Measurements from ENCODE around the gene RTF1. TPM values are rescaled to one million over a fixed set of nuclear protein-coding genes. Genes with fewer than 3 reads are reported as not detected.

Gene RTF1
- total RNA-seq, 1 experiment from 2014 or later = 53.9 TPM

DNA sequence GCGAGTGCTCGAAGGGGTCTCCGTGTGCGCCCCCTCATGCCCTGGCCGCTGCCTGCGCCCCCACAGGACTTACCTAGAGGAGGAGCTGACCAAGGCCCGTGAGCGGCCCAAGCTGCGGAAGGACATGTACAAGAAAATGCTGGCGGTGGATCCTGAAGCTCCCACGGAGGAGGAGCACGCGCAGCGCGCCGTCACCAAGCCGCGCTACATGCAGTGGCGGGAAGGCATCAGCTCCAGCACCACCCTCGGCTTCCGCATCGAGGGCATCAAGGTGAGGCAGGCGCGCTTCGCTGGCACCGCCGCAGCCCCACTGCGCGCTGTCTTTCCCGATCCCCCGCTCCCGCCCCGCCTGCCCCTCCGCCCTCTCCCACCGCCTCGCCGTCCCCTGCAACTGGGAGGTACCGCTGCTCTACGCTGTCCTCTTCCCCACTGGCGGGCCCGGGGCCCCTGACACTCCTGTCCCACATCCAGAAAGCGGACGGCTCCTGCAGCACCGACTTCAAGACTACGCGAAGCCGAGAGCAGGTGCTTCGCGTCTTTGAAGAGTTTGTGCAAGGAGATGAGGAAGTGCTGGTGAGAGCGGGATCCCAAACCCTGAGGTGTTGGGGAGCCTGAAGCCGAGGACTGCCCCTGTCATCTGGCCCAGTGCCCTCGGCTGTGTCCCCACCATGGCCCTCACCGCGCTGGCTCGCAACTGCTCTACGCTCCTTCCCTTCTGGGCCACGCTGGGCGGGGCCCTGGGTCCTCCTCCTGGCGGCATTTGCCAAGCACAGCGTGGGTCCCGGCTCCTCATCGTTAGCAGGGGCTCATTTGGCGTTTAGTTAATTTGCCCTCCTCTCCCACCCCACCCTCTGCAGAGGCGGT lies 85.3 kb downstream of the RTF1 start:
- no peaks in the 10 kb centered on the region for H3K27me3 ChIP-seq
- DNase-seq = no peak
- H3K4me1 ChIP-seq = no peaks in the 10 kb centered on the region
- no peak overlapping the region for H3K4me3 ChIP-seq
- no peak overlapping the region for H3K27ac ChIP-seq
- H3K9me3 ChIP-seq (replicated peaks) = no peaks in the 10 kb centered on the region
- peaks cover 4% of the 10 kb centered on the region for H3K36me3 ChIP-seq

DNA sequence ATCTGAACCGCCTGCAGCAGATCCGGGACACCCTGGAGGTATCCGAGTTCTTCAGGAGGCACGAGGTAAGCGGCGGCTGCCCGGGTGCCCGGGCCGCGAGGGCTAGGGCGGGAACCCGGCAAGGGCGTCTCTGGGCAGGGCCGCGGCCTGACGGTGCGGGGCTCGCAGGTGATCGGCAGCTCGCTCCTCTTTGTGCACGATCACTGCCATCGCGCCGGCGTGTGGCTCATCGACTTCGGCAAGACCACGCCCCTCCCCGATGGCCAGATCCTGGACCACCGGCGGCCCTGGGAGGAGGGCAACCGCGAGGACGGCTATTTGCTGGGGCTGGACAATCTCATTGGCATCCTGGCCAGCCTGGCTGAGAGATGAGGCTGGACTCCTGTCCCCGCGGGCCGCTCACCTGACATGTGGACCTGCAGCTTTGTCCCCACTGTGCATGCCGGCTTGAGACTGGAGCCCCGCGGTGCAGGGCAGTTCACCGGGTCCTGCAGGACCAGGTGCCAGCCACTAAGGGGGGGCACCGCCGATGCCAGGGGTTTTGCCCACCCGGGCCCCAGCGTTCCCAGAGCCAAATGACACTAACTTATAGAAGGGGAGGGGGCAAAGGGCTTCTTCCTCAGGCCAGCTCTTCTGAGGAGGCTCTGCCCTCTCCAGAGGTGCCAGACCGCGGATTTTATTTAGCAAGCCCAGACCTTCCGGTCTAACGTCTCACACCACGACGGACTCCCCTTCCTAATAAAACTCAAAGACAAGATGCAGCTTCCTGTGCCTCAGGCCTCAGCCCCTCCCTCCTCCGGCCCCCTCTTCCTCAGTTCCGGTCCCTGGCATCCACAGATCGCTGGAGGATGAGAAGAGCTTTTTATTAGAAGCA lies 86.1 kb downstream of the RTF1 start:
- DNase-seq = no peak
- no peaks in the 10 kb centered on the region for H3K27me3 ChIP-seq

DNA sequence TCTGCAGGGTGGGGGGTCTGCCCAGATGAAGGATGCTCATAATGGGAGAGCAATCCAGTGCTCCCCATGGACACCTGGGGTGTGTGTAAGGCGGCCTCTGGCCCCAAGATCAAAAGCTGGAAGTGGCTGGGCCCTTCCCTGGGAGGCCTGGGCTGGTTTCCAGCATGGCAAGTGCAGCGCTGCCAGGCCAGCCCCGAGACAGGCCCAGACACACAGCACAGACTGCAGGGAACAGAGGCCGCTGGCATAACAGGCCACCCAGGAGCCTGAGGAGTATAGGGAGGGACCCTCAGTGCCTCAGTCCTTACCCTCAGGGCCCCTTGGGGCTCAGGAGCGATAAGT lies 86.7 kb downstream of the RTF1 start:
- Histone ChIP-seq H3K36me3 (peaks cover 4% of the 10 kb centered on the region), H3K4me1 (no peaks in the 10 kb centered on the region), H3K9me3 (replicated peaks) (no peaks in the 10 kb centered on the region), H3K27ac (no peak overlapping the region), H3K4me3 (no peak overlapping the region), H3K27me3 (no peaks in the 10 kb centered on the region)
- DNase-seq = no peak

More for the DNA sequence above, 86.1 kb downstream of the RTF1 start:
- Histone ChIP-seq H3K9me3 (replicated peaks) (no peaks in the 10 kb centered on the region), H3K4me3 (no peak overlapping the region), H3K27ac (no peak overlapping the region), H3K36me3 (peaks cover 4% of the 10 kb centered on the region), H3K4me1 (no peaks in the 10 kb centered on the region)

DNA sequence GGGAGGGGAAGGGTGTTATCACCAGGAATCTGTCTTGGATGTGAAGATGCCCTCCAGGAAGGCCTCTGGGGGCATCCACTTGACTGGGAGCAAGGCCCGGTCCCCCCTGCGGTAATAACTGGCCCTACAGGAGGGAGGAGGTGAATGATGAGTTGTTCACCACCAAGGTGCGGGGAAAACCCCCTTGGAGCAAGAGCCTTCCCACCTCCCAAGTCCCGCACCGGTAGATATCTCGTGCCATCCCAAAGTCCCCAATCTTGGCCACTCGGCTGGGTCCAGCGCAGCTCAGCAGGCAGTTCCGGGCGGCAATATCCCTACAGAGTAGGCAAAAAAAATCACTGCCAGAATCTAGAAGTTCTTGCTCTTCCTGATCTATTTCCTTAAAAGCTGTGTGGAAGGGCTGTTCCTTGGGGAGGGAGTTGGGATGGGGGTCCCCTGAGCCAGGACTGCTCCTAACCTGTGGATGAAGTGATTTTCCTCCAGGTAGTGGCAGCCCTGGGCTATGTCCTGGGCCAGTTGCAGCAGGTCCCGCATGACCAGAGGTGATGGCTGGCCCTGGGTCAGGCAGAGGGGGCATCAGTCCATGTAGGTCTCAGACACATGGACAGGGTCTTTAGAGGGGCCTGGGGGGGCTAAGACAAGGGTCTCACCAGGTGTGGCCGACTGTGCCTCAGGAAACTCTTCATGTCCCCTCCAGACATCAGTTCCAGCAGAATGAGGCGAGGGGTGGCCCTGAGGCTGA lies 88.0 kb downstream of the RTF1 start:
- no peaks in the 10 kb centered on the region for H3K9me3 ChIP-seq (replicated peaks)
- H3K4me1 ChIP-seq = no peaks in the 10 kb centered on the region
- DNase-seq = no peak
- H3K27me3 ChIP-seq = no peaks in the 10 kb centered on the region
- H3K36me3 ChIP-seq = peaks cover 4% of the 10 kb centered on the region
- H3K27ac ChIP-seq = no peak overlapping the region
- H3K4me3 ChIP-seq = no peak overlapping the region

DNA sequence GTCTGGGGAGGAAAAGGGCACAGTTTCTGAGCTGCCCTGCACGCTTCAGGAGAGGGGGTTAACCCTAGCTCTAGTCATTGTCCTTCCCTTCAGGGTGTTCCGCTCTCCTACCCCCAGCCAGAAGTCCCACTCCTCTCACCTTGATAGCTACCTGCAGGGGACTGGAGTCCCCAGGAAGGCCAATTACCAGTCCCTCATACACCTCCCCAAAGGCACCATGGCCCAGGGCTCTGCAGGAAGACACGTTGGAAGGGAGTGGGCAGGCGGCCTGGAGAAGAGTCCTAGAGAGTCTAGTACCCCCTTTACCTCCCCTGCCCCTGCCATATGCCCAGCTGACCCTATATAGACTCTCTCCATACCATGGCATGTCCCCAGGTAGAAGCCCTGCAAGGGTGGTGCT lies 88.9 kb downstream of the RTF1 start:
- Histone ChIP-seq H3K4me3 (no peak overlapping the region), H3K27ac (no peak overlapping the region), H3K9me3 (replicated peaks) (no peaks in the 10 kb centered on the region), H3K27me3 (no peaks in the 10 kb centered on the region), H3K4me1 (no peaks in the 10 kb centered on the region), H3K36me3 (peaks cover 4% of the 10 kb centered on the region)
- no peak for DNase-seq

DNA sequence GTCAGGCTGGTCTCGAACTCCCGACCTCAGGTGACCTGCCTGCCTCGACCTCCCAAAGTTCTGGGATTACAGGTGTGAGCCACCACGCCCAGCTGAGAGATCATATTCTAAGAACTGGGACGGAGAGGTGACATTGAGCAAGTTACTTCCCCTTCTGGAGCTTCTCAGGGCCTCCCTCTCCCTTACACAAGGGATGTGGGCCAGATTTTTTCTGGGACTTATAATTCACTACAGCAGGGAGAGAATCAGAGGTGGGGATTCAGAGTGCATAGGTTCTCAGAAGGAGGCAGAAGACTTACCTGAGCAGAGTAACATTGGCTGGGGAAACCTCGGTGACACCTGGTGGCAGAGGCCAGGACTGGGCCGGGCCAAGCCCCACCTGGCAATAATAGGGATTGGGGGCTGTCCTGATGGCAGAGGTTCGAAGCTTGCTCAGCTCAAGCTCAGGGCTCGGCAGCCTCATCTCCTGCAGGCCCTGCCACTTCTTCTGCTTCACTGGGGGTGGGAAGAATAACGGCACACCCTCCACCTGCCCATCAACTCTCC lies 90.0 kb downstream of the RTF1 start:
- H3K4me3 ChIP-seq = no peak overlapping the region
- no peaks in the 10 kb centered on the region for H3K27me3 ChIP-seq
- H3K36me3 ChIP-seq = peaks cover 4% of the 10 kb centered on the region
- H3K9me3 ChIP-seq (replicated peaks) = no peaks in the 10 kb centered on the region
- H3K27ac ChIP-seq = no peak overlapping the region
- no peaks in the 10 kb centered on the region for H3K4me1 ChIP-seq
- DNase-seq = no peak

DNA sequence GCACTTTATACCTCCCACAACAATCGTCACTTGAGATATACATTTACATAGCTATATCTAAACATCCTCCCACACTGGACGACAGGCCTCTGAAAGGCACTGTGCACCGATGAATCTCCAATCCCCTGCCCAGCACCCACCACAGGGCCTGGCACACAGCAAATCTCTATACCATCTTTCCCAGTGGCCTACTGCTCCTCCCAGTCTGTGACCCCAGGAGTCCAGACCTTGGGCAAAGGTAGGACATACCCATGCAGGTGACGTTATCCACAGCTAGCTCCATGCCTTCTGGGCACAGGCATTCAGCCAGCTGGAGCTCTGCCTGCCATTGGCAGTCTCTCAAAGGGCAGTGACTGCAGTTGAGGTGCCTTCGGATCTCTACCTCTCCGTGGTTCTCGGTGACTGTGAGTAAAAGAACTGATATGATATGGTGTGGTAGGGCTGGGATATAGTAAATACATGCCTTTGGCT lies 91.0 kb downstream of the RTF1 start:
- no peak overlapping the region for H3K4me3 ChIP-seq
- no peak overlapping the region for H3K27ac ChIP-seq
- H3K9me3 ChIP-seq (replicated peaks) = no peaks in the 10 kb centered on the region
- DNase-seq = no peak
- H3K27me3 ChIP-seq = no peaks in the 10 kb centered on the region
- no peaks in the 10 kb centered on the region for H3K4me1 ChIP-seq
- H3K36me3 ChIP-seq = no peaks in the 10 kb centered on the region

DNA sequence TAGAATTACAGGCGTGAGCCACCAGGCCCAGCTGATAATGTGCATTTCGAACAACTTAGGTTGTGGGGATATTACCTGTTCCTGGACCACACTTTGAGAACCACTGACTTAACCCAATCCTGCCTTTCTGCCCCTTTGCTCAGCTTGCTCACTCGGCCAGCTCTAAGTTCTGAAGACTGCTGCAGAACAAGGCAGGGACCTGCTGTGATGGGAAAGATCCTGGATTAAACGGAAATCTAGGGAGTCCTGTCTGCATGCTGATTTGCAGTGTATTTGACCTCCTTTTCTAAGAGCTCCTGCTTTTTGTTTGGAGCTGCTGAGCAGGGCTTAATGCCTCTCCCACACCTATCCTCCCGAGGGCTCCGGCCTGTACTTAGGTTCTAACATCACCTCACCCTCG lies 93.8 kb downstream of the RTF1 start:
- H3K9me3 ChIP-seq (replicated peaks) = no peaks in the 10 kb centered on the region
- H3K4me1 ChIP-seq = no peaks in the 10 kb centered on the region
- no peaks in the 10 kb centered on the region for H3K36me3 ChIP-seq
- H3K4me3 ChIP-seq = no peak overlapping the region
- no peak for DNase-seq
- H3K27ac ChIP-seq = no peak overlapping the region
- no peaks in the 10 kb centered on the region for H3K27me3 ChIP-seq

DNA sequence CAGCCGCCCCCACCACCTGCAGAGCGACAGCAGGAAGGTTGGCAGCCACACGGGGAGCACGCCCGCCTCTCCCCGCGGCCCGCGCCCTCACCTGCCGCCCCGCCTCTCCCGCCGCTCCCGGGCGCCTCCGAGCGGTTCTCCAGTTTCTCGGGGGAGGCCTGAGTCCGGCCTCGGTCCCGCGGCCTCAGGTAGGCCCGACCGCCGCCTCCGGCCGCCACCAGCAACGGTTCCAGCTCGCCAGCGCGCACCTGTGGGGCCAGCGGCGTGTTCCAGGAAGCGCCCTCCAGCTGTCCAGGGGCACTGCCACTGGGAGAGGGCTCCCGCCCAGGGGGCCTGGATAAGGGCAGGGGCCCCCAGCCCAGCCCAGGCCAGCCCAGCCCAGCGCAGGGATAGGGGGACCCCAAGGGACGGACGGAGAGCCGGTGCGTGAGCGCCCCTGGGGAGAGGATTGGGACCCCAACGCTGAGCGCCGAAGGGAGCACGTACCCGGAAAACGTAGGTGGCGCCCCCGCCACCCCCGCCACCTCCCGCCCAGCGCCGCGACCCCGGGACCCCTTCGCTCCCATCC lies 94.5 kb downstream of the RTF1 start:
- no peak overlapping the region for H3K27ac ChIP-seq
- no peak overlapping the region for H3K4me3 ChIP-seq
- H3K9me3 ChIP-seq (replicated peaks) = no peaks in the 10 kb centered on the region
- H3K4me1 ChIP-seq = no peaks in the 10 kb centered on the region
- no peaks in the 10 kb centered on the region for H3K36me3 ChIP-seq
- no peak for DNase-seq
- no peaks in the 10 kb centered on the region for H3K27me3 ChIP-seq

DNA sequence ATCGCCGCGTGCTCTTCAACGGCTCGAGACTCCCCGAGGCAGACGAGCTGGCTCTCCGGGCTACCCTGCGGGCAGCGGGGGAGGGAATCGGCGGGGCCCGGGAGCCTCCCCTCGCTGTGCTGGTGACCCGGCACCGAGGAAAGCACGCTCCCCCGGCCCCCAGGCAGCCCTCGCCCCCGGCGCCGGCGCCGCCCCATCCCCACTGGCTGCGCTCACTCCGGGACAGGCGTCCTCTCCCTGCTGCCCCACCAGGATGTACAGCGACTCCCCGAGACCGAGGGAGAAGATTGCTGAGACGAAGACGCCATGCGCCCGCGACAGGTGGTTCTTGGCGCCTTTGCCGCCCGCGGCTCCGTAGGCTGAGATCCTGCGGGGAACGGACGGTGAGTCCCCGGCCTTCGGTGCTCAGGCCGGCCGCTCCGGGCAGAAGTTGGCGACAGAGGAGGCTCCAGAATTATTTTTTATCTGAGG lies 95.0 kb downstream of the RTF1 start:
- no peaks in the 10 kb centered on the region for H3K4me1 ChIP-seq
- H3K27ac ChIP-seq = no peak overlapping the region
- DNase-seq = no peak
- no peaks in the 10 kb centered on the region for H3K36me3 ChIP-seq
- no peaks in the 10 kb centered on the region for H3K27me3 ChIP-seq
- H3K9me3 ChIP-seq (replicated peaks) = no peaks in the 10 kb centered on the region
- no peak overlapping the region for H3K4me3 ChIP-seq

DNA sequence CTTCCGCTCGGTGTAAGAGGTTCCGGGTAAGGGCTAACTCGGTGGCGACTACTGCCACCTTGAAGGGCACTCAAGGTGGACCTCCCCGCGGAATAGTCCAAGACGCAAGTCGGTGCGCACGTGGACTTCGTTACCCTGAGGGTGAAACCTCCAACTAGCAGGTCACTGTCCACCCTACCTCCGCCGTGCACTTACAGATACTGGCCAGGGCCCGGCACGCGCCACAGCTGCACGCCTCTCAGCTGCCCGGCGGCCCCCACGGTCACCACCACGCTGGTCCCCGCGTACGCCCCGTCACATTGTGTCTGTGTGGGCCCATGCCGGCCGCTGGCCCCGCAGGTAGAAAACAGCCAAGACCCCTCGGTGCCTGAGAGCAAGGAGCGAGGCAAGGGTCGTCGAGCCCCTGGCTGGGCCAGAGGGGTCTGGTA lies 95.6 kb downstream of the RTF1 start:
- Histone ChIP-seq H3K27me3 (no peaks in the 10 kb centered on the region), H3K36me3 (no peaks in the 10 kb centered on the region), H3K27ac (peak overlapping the region; percentile 73), H3K4me3 (peak overlapping the region; percentile 57), H3K4me1 (no peaks in the 10 kb centered on the region), H3K9me3 (replicated peaks) (no peaks in the 10 kb centered on the region)
- no peak for DNase-seq

DNA sequence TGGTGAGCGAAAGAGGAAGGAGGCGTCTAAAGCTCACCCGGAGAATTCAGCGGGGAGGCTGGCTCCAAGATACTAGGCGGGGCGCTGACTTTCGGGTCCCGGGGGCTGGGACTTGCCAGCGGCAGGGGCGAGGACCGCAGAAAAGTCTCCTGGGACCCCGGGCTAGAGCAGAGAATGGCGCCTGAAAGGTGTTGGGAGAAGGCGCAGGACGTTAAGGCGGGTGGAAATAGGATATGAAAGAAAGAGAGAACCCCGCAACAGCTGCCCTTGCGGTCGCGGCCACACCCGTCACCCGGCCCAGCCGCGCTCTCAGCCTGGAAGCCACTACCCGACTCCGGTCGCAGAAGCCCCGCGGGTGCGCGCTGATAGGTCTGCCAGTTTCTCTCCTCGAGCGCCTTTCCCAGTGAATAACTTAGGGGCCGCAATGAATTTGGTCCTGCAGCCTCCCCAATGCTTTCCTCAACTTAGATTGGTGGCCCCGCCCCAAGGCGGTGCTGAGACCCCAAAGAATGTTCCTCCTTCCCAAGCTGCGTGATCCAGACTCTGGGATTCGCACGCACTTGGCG lies 96.1 kb downstream of the RTF1 start:
- Histone ChIP-seq H3K9me3 (replicated peaks) (no peaks in the 10 kb centered on the region), H3K36me3 (no peaks in the 10 kb centered on the region), H3K27me3 (no peaks in the 10 kb centered on the region), H3K4me3 (peak overlapping the region; percentile 57), H3K4me1 (no peaks in the 10 kb centered on the region), H3K27ac (peak overlapping the region; percentile 73)
- DNase-seq = peak; percentile 88 to 89

DNA sequence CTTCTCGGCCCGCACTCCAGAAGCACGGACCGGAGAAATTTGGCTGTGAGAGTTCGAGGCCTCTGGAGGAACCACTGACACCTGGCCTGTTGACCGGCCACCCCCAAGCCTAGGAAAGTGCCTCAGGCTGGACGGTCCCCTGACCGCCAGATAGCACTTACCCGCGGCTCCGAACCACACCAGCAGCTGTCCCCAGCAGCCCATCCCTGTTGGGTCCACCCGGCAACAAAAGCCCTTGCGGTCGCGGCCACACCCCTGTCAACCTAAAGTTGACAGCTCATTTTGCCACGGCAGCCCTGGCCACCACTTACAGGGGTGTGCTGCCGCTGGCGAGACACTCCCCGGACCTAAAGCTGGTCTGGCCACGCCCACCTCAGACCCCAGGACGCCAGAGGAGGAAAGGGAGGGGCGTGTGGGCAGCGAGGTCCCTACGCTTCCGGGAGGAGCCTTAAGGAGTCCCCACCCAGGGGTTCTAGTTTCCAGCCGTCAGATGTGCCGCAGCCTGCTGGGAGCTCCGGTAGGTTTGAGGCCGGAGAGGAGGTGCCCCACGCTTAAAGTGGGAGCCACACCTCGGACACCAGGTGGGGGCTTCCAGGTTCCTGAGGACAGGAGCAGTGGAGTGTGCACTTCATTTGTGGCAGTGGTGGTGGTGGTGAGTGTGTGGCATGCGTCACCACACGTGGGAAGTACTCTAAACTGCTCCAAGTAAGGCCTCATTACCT lies 96.8 kb downstream of the RTF1 start, which contains the start of gene LTK:
TSS of gene LTK (minus strand) at position 322 of the 722 bp plus-strand sequence. CDS start at position 204, 118 bp downstream.
- H3K27me3 ChIP-seq = no peaks in the 10 kb centered on the region
- no peaks in the 10 kb centered on the region for H3K4me1 ChIP-seq
- H3K4me3 ChIP-seq = peak within 1 kb of the TSS; percentile 57
- DNase-seq = peak; percentile 95
- no peaks in the 10 kb centered on the region for H3K36me3 ChIP-seq
- H3K27ac ChIP-seq = peak within 1 kb of the TSS; percentile 73
- H3K9me3 ChIP-seq (replicated peaks) = no peaks in the 10 kb centered on the region
